CD4-positive, alpha-beta T cell treated with Interleukin-4 for 1 hour (primary cell): ENCODE measurements around the gene KLF1.
A peak's percentile ranks its signal among the peaks of the same experiment; 100 is the strongest.
"Not testable (repeated sequence)": the region's sequence is repeated elsewhere in the genome, so short reads cannot be mapped to it uniquely, and the experiment has no call there.

ENCODE experiments used
- DNase-seq, 2 donors: peaks; one replicate each; pipeline ENCODE4 v3.0.0-alpha.2; 2020 to 2022

The KLF1 gene

DNA sequence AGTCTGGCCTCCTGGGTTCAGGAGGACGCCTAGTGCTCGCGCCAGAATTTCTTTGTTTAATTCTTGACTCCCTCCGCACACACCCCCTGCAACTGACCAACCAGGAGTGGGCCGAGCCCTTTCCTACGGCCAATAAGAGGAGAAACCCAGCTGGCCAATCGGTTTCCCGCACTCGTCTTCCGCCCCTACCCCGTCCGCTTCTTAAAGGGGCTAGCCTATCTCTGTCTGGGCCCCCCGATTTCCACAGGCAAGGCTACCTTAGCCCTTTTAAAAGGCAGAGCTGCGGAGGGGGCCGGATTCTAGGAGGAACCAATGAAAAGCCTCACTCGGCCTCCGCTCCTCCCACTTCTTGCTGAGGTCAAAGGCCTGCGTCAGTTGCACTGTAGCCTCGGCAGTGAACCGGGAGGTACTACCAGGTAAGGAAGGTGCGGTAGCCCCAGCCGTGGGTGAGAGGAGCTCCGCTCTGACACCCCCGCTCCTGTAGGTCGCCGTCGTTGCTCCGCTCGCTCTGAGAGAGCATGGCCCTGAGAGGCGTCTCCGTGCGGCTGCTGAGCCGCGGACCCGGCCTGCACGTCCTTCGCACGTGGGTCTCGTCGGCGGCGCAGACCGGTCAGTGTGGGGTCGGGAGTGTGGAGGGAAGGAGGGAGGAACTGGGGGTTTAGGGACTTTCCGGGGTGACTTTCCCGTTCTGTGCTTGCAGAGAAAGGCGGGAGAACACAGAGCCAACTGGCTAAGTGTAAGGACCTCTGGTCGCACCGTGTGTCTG is 4.0 kb upstream of the KLF1 start, which contains the start of gene GCDH:
GCDH (plus strand) TSS at position 374 of the 766 bp plus-strand sequence; CDS start at position 519, 145 bp downstream.
- DNase-seq = peak; percentile 98 to 99

GRCh38 chr19:12890299-12890786 is 3.3 kb upstream of the KLF1 start:
- not testable (repeated sequence) for DNase-seq

DNA sequence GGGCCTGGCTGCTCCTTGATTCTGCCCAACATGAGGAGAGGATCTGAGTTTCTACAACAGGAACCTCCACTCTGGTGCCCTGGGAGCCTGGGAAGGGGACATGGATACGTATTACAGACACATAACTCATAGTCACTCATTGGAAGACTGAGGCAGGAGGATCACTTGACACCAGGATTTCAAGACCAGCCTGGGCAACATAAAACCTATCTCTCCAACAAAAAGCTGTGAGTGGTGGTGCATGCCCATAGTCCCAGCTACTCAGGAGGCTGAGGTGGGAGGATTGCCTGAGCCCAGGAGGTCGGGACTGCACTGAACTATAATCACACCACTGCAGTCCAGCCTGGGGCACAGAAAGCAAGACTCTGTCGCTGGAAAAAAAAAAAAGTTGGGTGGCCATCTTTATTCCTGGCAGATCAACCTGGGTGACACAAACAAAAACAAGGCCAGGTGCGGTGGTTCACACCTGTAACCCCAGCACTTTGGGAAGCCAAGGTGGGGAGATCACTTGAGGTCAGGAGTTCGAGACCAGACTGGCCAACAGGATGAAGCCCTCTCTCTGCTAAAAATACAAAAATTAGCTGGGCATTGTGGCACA is 1.1 kb upstream of the KLF1 start:
- no peak for DNase-seq

GRCh38 chr19:12886651-12886968 is 391 bp downstream of the KLF1 start:
- no peak for DNase-seq

GRCh38 chr19:12885749-12886650 is 1.0 kb downstream of the KLF1 start:
- no peak for DNase-seq

DNA sequence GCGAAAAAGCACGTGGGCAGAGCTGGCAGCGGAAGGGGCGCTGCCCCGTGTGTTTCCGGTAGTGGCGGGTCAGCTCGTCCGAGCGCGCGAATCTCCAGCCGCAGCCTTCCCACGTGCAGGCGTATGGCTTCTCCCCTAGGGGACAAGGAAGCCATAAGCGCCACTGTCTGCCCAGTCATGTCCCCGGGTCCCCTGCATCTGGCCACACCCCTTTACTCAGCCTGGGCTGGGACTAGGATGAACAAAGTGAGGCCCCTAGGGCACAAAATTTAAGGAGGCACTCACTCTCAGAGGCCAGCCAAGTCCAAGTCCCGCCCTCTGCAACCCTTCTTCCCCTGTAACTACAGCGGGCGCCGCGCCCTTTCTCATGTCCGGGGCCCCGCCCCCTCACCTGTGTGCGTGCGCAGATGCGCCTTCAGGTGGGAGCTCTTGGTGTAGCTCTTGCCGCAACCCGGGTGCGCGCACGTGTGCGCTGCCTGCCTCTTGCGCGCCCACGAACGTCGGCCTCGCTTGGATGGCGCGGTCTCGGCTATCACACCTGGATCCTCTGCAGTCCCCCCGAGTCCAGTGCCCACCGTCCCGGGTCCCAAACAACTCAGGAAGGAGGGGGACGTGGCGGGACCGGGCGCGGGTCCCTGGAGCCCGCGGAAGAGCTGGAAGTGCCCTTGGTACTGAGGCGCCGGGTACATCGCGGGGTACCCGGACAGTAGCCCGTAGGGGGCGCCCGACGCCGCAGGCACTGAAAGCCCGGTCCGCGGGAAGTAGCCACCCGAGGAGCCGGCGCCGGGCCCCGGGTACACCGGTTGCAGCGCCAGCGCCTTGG is 1.9 kb downstream of the KLF1 start:
- DNase-seq = peak; percentile 91

- no peak for DNase-seq
These were observed 2.4 kb downstream of the KLF1 start for GRCh38 chr19:12884627-12884925.

GRCh38 chr19:12884202-12884601 is 2.8 kb downstream of the KLF1 start:
- no peak for DNase-seq

GRCh38 chr19:12882589-12882988 is 4.4 kb downstream of the KLF1 start:
- DNase-seq = no peak

- DNase-seq = peak; percentile 89 to 93
These were observed 5.7 kb downstream of the KLF1 start, which contains the start of gene DNASE2 for GRCh38 chr19:12881172-12881808. Gene DNASE2, minus strand, starts transcription at chr19:12881449. Its CDS starts 74 bp downstream, at chr19:12881375.

GRCh38 chr19:12880551-12881171 is 6.3 kb downstream of the KLF1 start:
- no peak for DNase-seq

DNA sequence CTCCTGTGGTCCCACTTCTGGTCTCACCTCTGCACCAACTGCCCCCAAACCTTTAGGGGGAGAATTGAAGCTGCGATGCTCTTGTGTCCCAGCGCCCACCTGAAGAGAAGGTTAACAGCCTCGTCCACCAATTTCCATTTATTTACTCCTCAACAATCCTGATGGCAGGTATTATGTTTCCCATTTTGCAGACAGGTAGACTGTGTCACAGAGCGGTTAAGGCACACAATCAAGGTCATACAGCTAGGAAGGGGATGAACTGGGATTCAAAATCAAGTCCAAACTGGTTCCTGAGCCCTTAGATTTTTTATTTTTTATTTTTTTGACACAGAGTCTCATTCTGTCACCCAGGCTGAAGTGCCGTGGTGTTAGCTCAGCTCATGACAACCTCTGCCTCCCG is 11.9 kb downstream of the KLF1 start:
- DNase-seq = no peak

- DNase-seq = no peak
These were observed 12.9 kb downstream of the KLF1 start for GRCh38 chr19:12873891-12874745.

- DNase-seq = peak; percentile 84 to 85
These were observed 13.8 kb downstream of the KLF1 start for GRCh38 chr19:12872941-12873890.

DNA sequence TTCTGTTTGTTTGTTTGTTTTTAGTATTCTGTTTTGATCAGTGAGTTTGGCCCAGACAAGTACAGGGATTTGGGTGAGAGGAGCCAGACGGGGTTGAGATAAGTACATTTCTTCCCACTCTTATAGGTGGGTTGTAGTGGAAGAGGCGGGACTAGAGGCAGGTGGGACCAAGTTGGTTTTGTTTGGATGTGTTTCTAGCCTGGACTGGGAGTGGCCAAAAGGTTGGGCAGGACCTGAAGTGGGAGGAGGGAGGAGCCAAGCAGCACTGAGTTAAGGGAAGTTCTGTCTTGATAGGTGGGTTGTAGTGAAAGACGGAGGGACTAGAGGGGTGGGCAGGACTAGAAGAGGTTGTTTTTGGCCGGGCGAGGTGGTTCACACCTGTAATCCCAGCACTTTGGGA is 14.7 kb downstream of the KLF1 start:
- no peak for DNase-seq

- DNase-seq = no peak
These were observed 15.3 kb downstream of the KLF1 start for GRCh38 chr19:12871681-12872080.

DNA sequence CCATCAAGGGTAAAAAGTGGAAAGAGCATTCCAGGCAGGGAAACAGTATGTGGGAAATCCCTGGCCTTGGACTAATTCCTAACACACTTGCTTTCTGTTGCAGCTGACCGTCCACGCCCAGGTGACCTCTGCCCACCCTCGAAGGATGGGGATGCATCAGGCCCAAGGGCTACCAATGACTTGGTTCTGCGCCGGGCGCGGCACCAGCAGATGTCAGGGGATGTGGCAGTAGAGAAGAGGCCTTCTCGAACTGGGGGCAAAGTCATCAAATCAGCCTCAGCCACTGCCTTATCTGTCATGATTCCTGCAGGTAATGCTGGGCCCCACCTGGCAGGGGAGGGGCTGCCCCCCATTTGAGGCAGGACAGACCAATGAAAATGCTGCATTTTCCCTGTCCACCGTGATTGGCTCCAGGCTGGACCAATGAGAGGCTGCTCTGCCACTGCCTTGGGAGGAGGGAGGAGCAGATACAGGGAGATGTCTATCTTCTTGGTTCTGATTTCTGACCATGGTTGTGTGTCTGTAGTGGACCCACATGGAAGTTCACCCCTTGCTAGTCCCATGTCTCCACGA is 18.4 kb downstream of the KLF1 start:
- DNase-seq = no peak

DNA sequence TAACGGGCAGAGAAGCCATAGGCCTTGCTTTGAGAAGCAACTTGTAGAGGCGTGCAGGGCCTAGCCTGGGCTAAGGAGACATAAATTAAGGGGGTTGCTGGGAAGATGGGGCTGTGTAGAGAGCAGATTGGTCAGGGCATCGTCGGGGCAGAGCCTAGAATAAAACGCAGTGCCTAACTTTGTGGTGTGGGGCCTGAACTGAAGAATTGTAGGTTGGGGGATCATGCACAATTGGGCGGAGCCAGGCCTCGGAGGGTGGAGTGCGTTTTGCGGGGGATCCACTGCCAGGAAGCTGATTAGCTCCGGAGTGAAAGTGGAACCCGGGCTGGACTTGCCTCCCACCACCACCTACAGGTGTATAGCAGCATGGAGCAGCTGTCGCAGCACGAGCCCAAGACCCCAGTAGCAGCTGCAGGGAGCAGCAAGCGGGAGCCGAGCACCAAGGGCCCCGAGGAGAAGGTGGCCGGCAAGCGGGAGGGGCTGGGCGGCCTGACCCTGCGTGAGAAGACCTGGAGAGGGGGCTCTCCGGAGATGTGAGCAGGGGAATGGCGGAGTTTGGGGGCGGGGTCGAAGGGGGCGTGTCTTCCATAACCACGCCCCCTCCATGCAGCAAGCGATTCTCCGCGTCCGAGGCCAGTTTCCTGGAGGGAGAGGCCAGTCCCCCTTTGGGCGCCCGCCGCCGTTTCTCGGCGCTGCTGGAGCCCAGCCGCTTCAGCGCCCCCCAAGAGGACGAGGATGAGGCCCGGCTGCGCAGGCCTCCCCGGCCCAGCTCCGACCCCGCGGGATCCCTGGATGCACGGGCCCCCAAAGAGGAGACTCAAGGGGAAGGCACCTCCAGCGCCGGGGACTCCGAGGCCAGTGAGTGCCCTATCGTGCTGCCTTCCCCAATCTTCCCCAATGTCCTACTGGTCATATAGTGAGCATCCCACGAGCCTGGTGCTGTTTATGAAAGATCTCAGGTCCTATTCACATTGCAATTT is 19.6 kb downstream of the KLF1 start:
- DNase-seq = peak; percentile 65 to 72
